Stomach (tissue), 9 donors: ENCODE data around the gene DAPK2. TPM values are rescaled to one million over a fixed set of nuclear protein-coding genes. Genes with fewer than 3 reads are reported as not detected.

Source experiments
- DNase-seq, 2 donors: peaks; one replicate each; pipeline versions ENCODE4 v3.0.0 to v3.0.0-alpha.2; 2013 to 2019
- H3K27ac ChIP-seq, 5 donors: fragments of 200-600 bp in 4 of 5; sonication (generic) in 4 of 5; one replicate each; pipeline ENCODE4 v1.5.1; 2013 to 2019; ENCODE audit warnings: mild to moderate bottlenecking in 1 of 5, moderate library complexity in 1 of 5
- H3K27me3 ChIP-seq, 3 donors: fragments of 200-600 bp; sonication (generic); one replicate each; pipeline ENCODE4 v1.5.1; 2017 to 2019; ENCODE audit warnings: mixed run types in 1 of 3
- H3K36me3 ChIP-seq, 4 donors: fragments of 200-600 bp; sonication (generic); 1 replicate in 3 of 4; 2 replicates in 1 of 4; pipeline ENCODE4 v1.5.1; 2016 to 2019
- H3K4me1 ChIP-seq, 4 donors: fragments of 200-600 bp; sonication (generic); one replicate each; pipeline ENCODE4 v1.5.1; 2016 to 2019
- H3K4me3 ChIP-seq, 4 donors: fragments of 200-600 bp; sonication (generic) in 3 of 4; one replicate each; pipeline ENCODE4 v1.5.1; 2016 to 2019; ENCODE audit warnings: mild to moderate bottlenecking in 1 of 4
- H3K9me3 ChIP-seq, 4 donors: fragments of 200-600 bp; sonication (generic); one replicate each; pipeline ENCODE4 v1.5.1; 2016 to 2019
- EP300 ChIP-seq: sonication (generic); formaldehyde crosslinking; IDR thresholded peaks from one replicate; pipeline ENCODE4 v1.6.1; 2017; ENCODE audit warnings: antibody characterized with exemption
- POLR2A ChIP-seq, 4 donors: fragments of 450-650 bp; IDR thresholded peaks; one replicate each; pipeline ENCODE4 v1.6.1; 2016; ENCODE audit warnings: antibody characterized with exemption in 4 of 4, control low read depth in 2 of 4, mild to moderate bottlenecking in 1 of 4, moderate library complexity in 1 of 4
- POLR2AphosphoS5 ChIP-seq, 3 donors: sonication (generic); formaldehyde crosslinking; IDR thresholded peaks; one replicate each; pipeline ENCODE4 v1.6.1; 2016; ENCODE audit warnings: antibody characterized with exemption in 3 of 3
- WGBS, 5 donors: extraction: QIAGEN DNeasy Blood & Tissue Kit in 3 of 5; methylation state at CpG; one replicate each; pipeline versions ENCODE4 v1.1.5 to v1.1.7; 2013 to 2018; 5-methylcytosine and 5-hydroxymethylcytosine counted together
- intact Hi-C: fragments of 100-400 bp; cut with DNase I; formaldehyde crosslinking; loops from one replicate; pipeline ENCODE4 v1.15.1; 2023; ENCODE audit warnings: low total_unique reads
- polyA plus RNA-seq, 3 donors: library from polyadenylated mRNA; stranded (reverse); fragments of 200-250 nt; gene quantifications; one replicate each; pipeline ENCODE4 v1.2.3, GENCODE V29; 2013
- total RNA-seq, 5 donors: library from RNA; depleted of rRNA; stranded (reverse); fragments of >200 nt; gene quantifications; one replicate each; pipeline versions ENCODE4 v1.1.0 to v1.2.3, GENCODE V29; 2014 to 2016
- TF ChIP-seq, protein P1 (sequence below), 7 experiments: fragments of 450-650 bp in 4 of 7; fragments of 200-600 bp in 3 of 7; sonication (generic) in 3 of 7; IDR thresholded peaks; one replicate each; pipeline ENCODE4 v1.5.1; 2016 to 2019; ENCODE audit warnings: antibody characterized with exemption in 7 of 7, control low read depth in 2 of 7, mild to moderate bottlenecking in 1 of 7
- donor health status: healthy with polysubstance abuse.
- donor health status: Bipolar disorder and iron deficiency.
- donor health status: healthy.

Gene DAPK2
- total and polyA plus RNA-seq, 8 donors: 5.2 to 178 (median 16.6) TPM

DNA sequence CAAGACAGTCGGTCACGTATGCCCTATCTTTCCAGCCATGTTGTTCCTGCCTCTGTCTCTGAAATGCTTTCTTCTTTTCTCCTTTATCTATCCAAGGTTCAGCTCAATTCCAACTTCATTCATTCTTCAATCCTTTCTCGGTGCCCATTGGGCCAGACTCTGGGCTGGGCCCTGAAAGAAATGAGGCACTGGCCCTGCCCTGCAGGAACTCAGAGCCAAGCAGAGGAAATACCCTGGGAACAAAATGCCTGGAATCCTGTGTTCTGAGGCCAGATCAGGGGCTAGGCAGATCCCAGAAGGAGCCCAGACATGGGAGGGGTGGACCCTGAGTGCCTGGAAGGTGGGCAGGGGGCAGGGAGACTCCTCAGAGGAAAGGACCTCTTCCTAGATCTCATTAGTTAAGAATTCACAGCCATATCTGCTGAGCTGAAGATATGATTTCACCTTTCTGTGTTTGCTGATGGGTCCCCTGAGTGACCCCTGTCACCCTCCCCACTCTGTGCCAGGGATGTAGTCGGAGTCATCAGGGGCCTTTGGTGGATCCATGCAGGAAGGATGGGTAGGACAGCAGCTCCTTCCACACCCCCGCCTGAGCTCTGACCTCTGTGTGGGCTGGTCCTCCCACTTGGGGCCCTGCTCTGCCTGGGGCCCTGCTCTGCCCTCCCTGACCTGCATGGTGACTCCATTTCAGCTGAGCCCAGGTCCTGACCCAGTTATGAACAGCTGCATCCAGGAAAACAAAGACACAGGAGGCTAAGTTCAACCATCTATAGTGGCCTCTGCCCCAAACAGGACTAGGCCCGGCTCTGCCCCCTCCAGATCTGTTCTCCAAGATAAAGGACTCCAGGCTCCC is 5.3 kb upstream of the DAPK2 start:
- no peak overlapping the region for H3K4me3 ChIP-seq
- no peak overlapping the region for H3K27ac ChIP-seq
- no peaks in the 10 kb centered on the region for H3K36me3 ChIP-seq
- H3K4me1 ChIP-seq: peaks cover 4 to 31% (median 10%) of the 10 kb centered on the region in 4 donors
- H3K9me3 ChIP-seq: no peaks in the 10 kb centered on the region
- H3K27me3 ChIP-seq: peaks cover 0 to 5% (median 0%) of the 10 kb centered on the region in 3 donors
- WGBS, 5 donors: 79 to 100% (median 80%) methylated on average over 4 to 6 of the region's 6 CpGs
- intact Hi-C loops: no loop called here
- TF ChIP-seq, protein P1, sequence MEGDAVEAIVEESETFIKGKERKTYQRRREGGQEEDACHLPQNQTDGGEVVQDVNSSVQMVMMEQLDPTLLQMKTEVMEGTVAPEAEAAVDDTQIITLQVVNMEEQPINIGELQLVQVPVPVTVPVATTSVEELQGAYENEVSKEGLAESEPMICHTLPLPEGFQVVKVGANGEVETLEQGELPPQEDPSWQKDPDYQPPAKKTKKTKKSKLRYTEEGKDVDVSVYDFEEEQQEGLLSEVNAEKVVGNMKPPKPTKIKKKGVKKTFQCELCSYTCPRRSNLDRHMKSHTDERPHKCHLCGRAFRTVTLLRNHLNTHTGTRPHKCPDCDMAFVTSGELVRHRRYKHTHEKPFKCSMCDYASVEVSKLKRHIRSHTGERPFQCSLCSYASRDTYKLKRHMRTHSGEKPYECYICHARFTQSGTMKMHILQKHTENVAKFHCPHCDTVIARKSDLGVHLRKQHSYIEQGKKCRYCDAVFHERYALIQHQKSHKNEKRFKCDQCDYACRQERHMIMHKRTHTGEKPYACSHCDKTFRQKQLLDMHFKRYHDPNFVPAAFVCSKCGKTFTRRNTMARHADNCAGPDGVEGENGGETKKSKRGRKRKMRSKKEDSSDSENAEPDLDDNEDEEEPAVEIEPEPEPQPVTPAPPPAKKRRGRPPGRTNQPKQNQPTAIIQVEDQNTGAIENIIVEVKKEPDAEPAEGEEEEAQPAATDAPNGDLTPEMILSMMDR (IDR thresholded peaks at IDR 0.05): no peak
- TF ChIP-seq POLR2AphosphoS5 (IDR thresholded peaks at IDR 0.05): no peak
- TF ChIP-seq EP300: no peak
- no peak for TF ChIP-seq POLR2A (IDR thresholded peaks at IDR 0.05)
- DNase-seq: no peak

DNA sequence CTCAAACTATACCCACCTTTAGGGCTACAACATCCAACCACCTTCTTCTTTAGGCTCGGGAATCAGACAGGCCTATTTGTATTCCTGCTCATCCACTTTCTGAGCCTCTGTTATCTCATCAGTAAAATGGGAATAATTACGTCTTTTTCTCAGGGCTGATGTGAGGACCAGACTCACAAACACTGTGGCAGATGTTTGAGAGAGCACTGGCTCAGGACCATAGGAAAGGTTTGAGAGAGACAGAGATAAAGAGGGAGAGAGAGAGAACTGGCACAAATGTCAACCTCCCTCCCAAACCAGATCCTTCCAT is 4.8 kb upstream of the DAPK2 start:
- 78 to 94% (median 90%) methylated on average over 2 of the region's 2 CpGs for WGBS, 5 donors
- Histone ChIP-seq H3K36me3 (no peaks in the 10 kb centered on the region), H3K27ac (no peak overlapping the region), H3K27me3 (peaks cover 0 to 5% (median 0%) of the 10 kb centered on the region in 3 donors), H3K4me3 (no peak overlapping the region), H3K4me1 (peaks cover 7 to 34% (median 13%) of the 10 kb centered on the region in 4 donors), H3K9me3 (no peaks in the 10 kb centered on the region)
- no peak for DNase-seq
- intact Hi-C loops: no loop called here
- no peak for TF ChIP-seq EP300
- TF ChIP-seq, protein P1 (IDR thresholded peaks at IDR 0.05): no peak
- TF ChIP-seq POLR2AphosphoS5 (IDR thresholded peaks at IDR 0.05): no peak
- no peak for TF ChIP-seq POLR2A (IDR thresholded peaks at IDR 0.05)

DNA sequence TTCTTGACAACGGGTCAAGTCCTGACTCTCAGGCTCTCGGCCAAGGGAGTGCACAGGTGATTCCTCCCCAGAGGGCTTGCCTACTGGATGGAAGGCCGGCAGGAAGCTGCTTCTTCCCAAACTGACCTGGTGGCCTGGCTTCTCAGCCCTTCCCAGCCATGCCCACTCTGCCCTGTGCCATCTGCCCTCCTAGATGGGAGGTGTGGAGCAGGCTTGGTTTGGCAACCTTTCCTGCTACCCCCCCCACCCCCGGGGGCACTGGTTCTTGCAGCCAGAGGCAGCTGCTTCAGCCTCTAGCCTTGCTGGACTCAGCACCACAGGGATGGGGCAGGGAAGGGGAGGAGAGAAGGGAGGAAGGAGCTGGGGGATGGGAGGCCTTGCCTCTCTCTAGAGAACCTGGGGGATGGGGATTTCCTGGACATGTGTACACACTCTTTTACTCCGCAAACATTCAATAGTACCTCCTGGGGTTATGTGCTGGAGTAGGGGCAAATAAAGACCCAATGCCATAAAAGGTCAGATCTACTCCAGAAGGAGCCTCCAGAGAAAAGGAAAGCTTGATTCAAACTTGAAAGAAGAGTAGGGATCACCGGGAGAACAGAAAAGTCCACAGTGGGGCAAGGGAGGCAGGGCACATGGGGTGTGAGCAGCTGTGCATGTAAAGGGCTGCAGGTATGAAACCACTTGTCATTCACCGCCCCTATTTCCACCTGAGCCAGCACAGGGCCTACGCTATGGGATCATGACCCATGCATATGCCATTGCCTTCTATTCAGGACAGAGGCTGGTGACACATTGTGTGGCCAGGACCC is 4.2 kb upstream of the DAPK2 start:
- TF ChIP-seq EP300 (no peak), POLR2A (IDR thresholded peaks at IDR 0.05) (no peak), POLR2AphosphoS5 (IDR thresholded peaks at IDR 0.05) (no peak)
- TF ChIP-seq, protein P1 (IDR thresholded peaks at IDR 0.05): no peak
- 51 to 61% (median 54%) methylated on average over 7 to 8 of the region's 8 CpGs for WGBS, 5 donors
- intact Hi-C loops: no loop called here

DNA sequence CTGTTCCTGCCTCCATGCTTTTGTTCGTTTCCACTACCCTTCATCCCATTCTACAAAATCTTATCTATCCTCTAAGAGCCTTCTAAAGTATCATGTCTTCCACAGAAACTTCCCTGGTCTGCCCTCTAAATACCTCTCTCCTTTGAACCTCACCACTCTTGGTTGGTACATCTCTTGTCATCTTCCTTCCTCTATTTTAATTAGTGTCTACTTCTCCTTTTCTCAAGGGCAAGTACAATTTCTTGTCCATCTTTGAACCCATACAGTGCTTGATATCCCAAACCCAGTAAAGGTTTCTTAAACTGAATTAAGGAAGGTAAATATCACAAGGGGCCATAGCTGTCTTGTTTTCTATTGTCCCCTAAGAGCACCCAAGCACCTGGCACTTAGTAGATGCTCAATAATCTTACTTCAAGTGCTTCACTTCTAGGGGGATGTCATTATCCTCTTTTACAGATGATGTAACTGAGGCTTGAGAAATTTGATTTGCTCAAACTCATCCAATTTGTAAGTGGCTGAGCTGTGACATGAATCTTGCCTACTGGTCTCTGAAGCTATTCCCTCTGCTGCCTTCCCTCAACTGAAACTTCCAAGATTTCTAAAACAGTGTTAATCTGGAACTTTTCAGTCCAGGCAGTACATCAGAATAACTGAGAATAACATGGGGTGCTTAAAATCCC is 2.6 kb upstream of the DAPK2 start:
- DNase-seq: no peak
- H3K27ac ChIP-seq: no peak overlapping the region
- H3K4me1 ChIP-seq: peaks cover 21 to 52% (median 24%) of the 10 kb centered on the region in 4 donors
- no peaks in the 10 kb centered on the region for H3K36me3 ChIP-seq
- no peaks in the 10 kb centered on the region for H3K9me3 ChIP-seq
- WGBS, 5 donors: 68 to 89% (median 85%) methylated on average over 1 of the region's 1 CpG
- no peak for TF ChIP-seq EP300
- no peak for TF ChIP-seq POLR2A (IDR thresholded peaks at IDR 0.05)
- TF ChIP-seq POLR2AphosphoS5 (IDR thresholded peaks at IDR 0.05): no peak
- TF ChIP-seq, protein P1 (IDR thresholded peaks at IDR 0.05): no peak
- intact Hi-C loops: loop anchor here (5.0 kb wide), 1 partner anchor 102 kb away; no protein-coding TSS in a partner anchor
- H3K4me3 ChIP-seq: no peak overlapping the region
- H3K27me3 ChIP-seq: peaks cover 0 to 5% (median 0%) of the 10 kb centered on the region in 3 donors

More for the DNA sequence above, 4.2 kb upstream of the DAPK2 start:
- Histone ChIP-seq H3K27me3 (peaks cover 0 to 5% (median 0%) of the 10 kb centered on the region in 3 donors), H3K9me3 (no peaks in the 10 kb centered on the region), H3K27ac (no peak overlapping the region), H3K36me3 (no peaks in the 10 kb centered on the region), H3K4me3 (no peak overlapping the region), H3K4me1 (peaks cover 12 to 39% (median 18%) of the 10 kb centered on the region in 4 donors)
- no peak for DNase-seq
